Subcutaneous adipose tissue (tissue), 4 donors: ENCODE data around the gene SERTAD4. TPM values are rescaled to one million over a fixed set of nuclear protein-coding genes. Genes with fewer than 3 reads are reported as not detected.

ENCODE experiments used
- CTCF ChIP-seq: fragments of 450-650 bp; IDR thresholded peaks from one replicate; pipeline ENCODE4 v1.5.1; 2016; ENCODE audit warnings: low read depth, mild to moderate bottlenecking, control low read depth, antibody characterized with exemption, moderate library complexity
- total RNA-seq, 4 donors: library from RNA; depleted of rRNA; stranded (reverse); fragments of >200 nt; gene quantifications; one replicate each; pipeline ENCODE4 v1.1.0, GENCODE V29; 2016

The SERTAD4 gene
- total RNA-seq: 1 to 10 TPM in 3 of 4 donors, under 1 TPM in 1; 0.85 to 5.1 (median 2.5) TPM

DNA sequence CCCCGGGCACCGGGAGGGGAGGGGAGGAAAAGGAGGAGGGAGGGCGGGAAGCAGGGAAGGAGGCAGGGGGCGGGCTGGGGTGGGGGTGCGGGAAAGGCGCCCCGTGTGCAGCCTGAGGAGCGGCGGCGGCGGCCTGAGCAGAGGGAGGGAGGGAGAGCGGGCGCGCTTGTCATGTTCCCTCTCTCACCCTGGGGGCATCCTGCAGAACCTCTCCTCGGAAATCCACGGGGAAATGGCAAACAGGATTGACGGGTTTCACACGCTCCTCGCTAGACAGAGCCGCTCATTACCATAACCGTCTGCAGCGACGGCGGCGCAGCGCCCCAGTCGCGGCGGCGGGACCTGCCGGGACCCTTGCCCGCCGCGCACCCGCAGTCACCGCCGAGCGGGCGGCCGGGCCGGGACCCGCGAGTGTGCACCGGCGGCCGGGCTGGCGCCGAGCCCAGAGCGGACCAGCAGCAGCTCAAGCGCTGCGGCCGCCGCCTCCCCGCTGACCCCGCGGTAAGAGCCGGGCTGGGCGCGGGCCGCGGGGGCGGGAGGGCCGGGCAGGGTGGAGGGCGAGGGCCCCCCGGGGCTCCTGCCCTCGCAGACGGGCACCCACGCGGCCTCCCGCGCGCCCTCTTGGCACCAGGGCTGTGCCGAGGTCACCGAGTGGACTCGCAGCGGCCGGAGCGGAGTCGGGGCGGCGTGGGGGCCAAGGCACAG lies at the start of gene SERTAD4:
TSS of gene SERTAD4 (plus strand) at position 286 of the 705 bp plus-strand sequence. CDS start 5,165 bp downstream, outside the sequence.
- TF ChIP-seq CTCF: no peak

GRCh38 chr1:210185063-210185462 lies 47.5 kb upstream of the SERTAD4 start:
- no peak for TF ChIP-seq CTCF

DNA sequence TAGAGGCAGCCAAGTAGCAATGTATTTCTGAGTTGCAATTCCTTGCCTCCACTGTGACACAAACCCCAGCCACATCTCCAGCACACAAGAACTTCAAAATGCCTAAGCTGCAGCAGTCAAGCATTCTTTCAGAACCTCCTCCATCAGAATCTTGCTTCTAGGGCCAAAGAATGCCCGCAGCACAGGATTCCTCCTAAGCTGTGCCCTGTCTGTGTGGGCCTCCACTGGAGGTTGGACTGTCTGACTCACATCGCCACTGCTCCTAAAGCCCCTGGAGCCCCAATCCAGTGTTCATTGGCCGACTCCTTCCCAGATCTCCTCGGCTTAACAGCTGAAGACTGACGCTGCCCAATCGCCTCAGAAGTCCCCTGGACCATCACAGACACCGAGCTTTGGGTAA lies 43.2 kb upstream of the SERTAD4 start:
- no peak for TF ChIP-seq CTCF

DNA sequence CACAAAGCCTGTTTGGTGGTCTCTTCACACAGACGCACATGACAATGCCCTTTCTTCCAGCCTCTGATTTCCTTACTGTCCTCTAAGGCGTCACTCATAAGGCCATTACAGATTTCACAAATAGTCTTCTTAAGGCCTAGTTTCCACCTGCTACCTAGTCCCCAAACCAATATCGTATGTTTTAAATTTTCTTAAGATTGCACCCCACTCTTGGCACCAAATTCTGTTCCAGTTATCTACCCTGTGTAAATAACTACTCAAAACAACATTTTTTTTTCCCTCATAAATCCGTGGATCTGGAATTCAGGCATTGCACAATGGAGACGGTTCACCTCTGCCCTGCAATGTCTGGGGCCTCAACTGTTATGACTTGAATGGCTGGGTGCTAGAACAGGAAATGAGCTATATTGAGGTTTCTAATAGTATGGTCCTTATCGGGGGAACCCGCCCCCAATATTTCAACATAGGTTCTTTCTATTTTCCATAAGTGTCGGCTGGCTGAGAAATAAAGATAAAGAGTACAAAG lies 36.9 kb upstream of the SERTAD4 start:
- TF ChIP-seq CTCF: no peak

GRCh38 chr1:210198840-210199239 lies 33.8 kb upstream of the SERTAD4 start:
- no peak for TF ChIP-seq CTCF

- TF ChIP-seq CTCF: no peak
These were observed 32.4 kb upstream of the SERTAD4 start for GRCh38 chr1:210200124-210200736.

DNA sequence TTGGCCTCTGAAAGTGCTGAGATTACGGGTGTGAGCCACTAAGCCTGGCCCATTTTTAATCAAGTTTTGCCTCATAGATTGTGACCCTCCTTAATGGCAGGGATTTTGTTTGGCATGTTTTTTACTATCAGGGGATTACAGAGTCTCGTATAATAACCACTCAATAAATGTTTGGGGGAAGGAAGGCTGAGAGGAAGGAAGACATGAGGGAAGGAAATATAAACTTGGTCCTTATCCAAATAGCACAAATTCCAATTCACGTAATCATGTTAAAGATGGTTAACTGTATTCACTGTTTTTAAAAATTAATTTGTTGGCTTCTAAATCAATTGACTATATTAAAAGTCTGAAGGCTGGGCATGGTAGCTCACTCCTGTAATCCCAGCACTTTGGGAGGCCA lies 30.9 kb upstream of the SERTAD4 start:
- no peak for TF ChIP-seq CTCF
